ENCODE results near the gene CROCC2.

Gene CROCC2

DNA sequence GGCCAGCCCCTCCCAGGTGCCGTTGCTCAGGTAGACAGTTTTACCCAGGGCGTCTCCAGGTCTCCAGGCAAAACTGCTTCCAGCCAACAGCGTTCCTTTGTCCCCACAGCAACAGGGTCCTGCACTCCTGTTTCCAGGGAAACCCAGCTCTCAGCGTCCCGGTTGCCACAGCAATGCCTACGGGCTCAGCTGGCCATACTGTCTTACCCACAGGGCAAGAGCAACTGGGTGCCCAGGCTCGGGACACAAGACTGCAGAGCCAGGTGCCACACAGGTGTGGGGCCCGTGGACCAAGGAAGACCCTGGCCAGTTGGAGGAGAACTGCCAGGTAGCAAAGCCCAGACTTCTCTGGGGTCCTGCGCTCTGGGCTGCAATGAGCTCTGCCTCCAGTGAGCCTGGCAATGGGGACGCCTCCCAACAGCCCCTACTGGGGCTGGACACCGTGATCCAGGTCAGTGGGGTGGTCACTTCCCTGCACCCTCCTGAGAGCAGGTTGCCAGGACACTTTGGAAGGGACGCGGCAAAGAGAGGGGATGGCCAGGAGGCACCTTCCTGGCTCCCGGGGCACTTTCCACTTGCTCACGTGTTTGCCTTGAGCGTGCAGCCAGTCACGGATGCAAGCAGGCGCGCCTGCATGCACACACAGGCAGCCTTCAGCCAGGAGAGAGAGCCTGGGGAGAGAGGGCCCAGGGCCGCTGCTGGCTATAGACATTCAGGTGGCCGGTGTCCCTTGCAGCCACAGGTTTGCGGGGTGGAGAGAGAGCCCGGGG is at the start of gene CROCC2:
CROCC2 (plus strand) TSS at position 196 of the 770 bp plus-strand sequence; CDS start at position 374, 178 bp downstream.
- no peak for DNase-seq (ENCODE audit: low read depth)

DNA sequence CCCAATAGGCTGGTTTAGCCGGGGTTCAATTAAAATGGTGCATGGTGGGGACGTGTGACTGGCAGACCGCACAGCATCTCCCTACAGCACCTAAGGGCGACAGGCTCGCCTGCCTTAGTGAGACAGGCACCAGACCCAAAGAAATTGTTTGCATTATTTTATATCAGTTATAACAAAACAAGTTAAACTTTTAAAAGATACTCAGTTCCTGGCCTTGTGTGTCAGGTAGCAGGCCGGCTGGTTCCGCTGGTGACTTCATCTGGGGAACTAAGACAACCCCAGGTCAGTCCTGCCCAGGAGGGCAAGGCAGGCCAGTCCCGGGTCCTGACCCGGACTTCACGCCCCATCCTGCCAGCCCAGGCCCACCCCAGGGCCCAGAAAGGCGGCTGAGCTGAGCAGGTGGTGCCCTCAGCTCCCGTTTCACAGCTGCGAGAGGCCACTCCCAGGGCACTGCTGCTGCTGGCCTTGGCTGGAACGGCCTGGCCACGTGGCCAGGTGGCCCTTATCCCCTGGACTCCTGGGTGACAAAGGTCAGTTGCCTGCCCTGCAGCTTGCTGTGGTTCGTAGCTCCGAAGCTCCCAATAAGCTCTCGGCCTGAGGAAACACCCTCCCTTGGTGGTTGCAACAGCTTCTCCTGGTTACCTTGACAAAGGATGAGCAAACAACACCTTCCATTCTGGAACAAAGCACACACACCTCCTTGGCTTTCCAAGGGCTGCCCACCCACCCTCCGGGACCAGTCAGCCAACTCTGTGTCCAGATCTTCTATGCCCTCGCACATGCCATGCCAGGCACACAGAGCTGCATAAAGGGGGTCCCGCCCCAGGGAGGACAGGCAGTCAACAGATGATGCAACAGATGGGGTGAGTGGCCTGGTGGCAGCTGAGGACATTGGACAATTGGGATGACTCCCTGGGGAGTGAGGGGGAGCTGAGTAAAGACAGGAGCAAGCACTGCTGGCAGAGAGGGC is 48.8 kb upstream of the CROCC2 start:
- no peak for DNase-seq (ENCODE audit: low read depth)

DNA sequence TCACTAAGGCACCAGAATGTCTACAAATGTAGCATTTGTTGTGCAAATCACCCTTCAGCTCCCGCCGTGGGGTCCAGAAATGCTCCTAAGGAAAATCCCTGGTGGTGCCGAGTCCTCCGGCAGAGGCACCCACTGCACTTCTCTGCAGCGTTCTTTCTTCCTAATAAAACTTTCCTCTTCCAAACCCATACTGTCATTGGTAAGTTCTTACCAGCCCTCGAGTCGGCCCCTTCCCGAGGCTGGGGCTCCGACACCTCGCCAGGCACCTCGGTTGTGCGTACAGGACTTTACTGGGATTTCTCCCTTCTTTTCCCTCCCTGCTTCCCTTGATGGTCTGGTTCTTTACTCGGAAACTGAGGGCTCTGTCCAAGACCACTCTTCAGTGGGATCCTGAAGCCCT is 47.8 kb upstream of the CROCC2 start:
- DNase-seq (ENCODE audit: low read depth): no peak

DNA sequence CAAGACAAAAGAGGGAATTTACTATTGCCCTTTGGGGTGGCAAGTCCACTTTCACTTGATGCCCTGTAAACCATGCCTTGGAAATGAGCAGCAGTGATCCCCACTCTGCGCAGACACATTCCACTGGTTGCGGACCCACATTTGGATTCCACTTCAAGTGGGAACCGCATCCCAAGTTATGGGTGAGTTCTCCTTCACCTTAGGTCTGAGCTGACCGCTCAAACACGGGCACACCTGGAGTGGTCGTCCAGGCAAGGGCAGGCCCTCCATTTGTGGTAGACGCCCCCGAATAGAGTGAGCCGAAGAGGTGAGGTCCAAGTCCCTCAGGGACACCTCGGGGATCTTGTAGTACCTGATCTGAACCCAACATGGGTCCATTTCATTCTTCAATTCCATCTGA is 47.3 kb upstream of the CROCC2 start:
- DNase-seq (ENCODE audit: low read depth): no peak

DNA sequence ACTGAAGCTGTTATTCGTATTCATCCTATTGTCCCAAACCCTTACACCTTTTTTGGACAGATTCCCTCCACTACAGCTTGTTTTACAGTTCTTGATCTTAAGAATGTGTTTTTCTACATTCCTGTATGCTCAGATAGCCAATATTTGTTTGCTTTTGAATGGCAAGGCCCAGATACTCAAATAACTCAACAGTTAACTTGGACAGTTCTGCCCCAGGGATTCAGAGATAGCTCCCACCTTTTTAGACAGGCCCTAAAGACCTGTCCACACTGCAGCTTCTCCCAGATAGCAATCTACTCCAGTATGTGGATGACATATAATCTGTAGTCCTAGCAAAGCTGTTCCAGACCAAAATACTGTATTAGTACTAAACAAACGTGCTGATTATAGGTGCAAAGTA is 44.6 kb upstream of the CROCC2 start:
- DNase-seq (ENCODE audit: low read depth): no peak

DNA sequence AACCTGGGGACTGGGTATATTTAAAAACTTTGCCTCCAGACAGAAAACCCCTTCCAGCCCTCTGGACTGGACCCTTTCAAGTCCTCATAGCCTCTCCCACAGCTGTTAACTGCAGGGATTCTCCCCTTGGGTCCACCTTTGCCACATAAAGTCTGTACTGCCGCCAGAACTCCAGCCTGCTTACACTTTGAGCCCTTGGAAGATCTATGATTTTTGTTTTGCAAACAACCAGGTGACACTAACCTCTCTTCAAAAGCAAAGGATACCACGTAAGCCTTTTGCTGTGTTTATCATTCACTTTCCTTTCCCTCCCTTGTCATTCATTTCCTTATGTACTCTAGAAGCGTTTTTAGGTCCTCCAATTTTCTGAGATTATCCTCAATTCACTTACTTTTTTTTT is 41.7 kb upstream of the CROCC2 start:
- no peak for DNase-seq (ENCODE audit: low read depth)

DNA sequence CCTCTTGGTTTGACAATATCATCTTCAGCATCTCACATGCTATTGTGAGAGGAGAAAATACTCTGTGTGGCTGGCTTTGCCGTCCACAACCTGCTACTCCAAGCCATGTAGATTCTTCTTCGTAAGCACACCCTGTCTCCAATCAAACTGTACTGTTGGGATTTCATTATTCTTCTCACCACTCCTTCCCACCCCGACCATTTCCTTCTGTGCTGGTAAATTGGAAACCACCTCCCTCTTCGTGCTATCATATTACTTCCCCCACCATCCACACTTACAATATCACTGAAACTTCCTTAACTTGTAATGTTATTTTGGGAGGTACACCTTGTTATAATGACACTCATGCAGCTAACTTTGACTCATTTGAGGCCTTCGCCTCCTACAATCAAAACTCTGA is 40.7 kb upstream of the CROCC2 start:
- no peak for DNase-seq (ENCODE audit: low read depth)

DNA sequence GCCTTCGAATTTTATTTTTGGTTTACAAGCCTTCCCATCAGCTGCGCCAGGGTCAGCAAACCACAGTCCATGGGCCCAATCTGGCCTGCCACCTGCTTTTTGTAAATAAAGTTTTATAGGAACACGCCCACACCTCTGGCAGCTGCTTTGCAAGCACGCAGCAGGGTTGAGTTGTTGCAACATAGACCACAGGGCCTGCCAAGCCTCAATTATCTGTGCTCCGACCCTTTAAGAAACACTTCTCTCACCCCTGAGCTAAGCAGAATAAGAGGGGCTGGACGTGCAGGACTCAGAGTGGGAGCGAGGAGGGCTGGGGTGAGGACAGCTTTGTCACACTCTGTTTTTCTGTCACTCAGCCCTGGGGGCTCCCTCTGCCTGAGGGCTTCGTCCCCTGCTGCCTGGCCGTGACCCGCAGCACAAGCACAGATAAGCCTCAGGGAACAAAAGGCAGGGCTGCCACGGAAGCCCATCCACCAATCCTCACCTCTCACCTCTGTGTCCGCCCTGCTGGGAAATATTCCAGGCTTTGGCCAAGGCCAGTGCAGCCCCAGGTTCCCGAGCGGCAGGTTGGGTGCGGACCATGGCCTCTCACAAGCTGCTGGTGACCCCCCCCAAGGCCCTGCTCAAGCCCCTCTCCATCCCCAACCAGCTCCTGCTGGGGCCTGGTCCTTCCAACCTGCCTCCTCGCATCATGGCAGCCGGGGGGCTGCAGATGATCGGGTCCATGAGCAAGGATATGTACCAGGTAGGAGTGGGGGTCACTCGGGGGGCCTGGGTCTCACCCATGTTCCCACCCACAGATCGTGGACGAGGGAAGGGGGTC is 37.6 kb upstream of the CROCC2 start, which contains the start of gene AGXT:
AGXT (plus strand) TSS at position 539 of the 823 bp plus-strand sequence; CDS start at position 581, 42 bp downstream.
- DNase-seq (ENCODE audit: low read depth): no peak

DNA sequence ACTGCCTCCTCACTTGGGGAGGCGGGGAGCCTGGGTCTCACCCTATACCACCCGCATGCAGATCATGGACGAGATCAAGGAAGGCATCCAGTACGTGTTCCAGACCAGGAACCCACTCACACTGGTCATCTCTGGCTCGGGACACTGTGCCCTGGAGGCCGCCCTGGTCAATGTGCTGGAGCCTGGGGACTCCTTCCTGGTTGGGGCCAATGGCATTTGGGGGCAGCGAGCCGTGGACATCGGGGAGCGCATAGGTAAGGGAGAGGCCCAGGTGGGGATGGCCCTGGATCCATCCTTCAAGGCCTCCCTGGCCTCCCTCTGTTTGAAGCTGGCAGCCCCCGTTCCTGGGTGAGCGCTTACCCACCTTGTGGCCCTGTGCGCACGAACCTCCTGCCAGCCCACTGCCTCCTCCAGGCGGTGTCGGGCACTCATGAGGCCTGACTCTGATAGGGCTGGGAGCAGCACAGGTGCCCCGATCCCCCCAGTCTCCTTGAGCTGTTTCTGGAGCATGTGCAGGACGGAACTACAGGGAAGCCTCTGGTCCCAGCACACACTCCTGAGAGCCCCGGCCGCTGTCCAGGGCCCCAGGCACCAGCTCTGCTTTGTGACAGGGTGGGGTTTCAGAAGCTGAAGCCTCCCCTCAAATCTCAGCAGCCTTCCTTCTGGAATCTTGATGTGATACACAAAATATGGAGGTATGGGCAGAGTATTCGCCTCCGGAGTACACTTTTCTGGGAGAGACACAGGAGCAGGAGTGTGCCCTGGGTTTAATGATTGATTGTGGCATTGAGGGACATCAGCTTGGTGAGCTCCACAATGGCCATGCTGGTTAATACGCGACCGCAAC is 36.8 kb upstream of the CROCC2 start:
- no peak for DNase-seq (ENCODE audit: low read depth)

DNA sequence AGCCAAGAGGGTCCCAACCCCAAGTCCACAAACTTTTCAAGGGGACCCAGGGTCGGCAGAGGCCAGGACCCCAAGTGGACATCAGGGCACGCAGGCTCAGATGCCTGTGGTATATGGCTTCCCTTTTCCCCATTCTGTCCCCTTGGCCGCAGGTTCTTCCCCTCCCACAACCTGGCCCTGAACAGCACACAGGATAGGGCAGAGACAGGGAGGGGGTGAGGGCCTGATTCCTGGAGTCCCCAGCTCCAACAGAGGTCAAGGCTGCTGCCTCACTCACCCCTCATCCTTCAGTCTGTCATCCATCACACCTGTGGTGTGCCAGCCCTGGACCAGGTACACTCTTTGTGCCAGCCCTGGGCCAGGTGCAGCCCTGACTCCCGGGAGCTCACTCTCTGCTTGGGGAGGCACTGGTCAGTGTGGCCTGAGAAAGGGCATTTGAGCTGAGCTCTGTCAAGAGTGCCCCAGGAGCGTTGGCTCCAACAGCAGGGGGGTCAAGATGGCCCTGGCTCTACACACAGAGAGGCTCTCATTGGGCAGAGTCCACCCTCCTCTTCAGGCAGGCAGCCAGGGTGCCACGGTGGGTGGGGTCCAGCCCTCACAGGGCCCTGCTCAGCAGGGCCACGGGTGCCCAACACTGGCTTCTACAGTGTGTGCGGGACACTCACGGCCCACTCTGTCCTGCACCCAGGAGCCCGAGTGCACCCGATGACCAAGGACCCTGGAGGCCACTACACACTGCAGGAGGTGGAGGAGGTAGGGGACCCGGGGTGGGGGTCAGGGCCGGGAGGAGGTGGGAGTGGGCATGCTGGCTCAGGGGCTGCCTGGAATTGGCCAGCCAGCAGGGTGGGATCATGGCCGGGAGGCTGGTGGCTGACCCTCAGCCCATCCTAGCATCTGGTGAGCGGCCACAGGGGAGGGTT is 35.9 kb upstream of the CROCC2 start:
- DNase-seq (ENCODE audit: low read depth): no peak

DNA sequence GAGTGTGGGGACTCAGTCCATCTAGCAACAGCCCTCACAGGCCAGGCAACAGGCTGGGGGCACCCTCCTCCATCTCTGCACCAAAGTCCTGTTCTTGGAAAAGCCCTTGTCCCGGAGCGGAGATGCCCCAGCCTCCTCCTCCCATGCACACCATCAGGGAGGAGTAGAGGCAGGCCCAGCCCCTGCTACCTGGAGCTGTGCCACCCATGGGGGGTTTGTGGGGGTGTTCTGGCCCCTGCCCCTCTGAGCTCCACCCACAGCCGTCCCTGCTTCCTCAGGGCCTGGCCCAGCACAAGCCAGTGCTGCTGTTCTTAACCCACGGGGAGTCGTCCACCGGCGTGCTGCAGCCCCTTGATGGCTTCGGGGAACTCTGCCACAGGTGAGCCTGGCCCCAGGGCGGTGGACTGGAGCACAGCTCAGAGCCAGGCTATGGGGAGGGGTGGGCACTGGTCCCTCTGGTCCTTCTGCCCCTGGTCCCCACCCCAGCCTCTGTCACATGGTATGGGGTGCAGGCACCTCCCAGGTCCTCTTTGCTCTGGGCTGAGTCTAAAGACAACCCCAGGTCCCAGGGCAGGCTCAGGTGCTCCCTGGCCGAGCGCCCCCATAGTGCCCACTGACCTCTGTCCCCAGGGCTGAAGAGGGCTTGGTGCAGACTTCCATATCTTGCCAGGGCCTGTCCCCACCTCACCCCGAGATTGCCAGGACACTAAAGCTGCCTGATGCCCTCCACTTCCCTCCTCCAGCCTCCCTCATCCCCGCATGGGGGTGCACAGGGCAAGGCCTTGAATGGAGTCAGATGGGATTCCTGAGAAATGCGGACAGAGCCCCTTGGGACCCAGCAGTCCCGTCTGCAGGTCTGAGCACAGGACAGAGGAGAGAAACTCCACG is 34.8 kb upstream of the CROCC2 start:
- no peak for DNase-seq (ENCODE audit: low read depth)

DNA sequence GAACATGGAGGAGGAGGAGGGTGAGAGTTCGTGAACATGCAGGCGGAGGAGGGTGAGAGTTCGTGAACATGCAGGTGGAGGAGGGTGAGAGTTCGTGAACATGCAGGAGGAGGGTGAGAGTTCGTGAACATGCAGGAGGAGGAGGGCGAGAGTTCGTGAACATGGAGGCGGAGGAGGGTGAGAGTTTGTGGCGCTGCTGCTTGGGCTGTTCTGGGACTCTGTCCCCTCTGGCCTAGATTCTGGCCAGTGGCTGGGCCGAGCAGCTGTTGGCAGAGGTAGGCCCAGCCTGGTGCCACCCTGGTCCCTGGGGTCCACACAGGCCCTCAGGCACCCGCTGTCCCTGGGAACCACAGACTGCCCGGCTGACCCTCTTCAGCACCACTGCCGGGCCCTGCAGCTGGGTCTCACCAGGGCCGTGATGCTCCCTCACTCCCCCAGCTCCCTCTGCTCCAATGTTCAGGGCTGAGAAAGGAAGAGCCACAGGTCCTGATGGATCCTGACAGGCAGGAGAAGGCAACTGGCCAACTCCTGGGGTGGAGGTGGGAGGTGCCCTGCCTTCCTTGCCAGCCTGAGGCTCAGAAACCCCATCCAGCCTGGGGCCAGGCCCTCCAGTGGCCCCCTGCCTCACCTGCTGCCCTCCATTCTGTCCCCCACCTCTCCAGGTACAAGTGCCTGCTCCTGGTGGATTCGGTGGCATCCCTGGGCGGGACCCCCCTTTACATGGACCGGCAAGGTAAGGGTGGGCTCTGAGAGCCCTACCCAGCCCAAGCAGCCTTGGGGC is 33.6 kb upstream of the CROCC2 start:
- DNase-seq (ENCODE audit: low read depth): no peak

DNA sequence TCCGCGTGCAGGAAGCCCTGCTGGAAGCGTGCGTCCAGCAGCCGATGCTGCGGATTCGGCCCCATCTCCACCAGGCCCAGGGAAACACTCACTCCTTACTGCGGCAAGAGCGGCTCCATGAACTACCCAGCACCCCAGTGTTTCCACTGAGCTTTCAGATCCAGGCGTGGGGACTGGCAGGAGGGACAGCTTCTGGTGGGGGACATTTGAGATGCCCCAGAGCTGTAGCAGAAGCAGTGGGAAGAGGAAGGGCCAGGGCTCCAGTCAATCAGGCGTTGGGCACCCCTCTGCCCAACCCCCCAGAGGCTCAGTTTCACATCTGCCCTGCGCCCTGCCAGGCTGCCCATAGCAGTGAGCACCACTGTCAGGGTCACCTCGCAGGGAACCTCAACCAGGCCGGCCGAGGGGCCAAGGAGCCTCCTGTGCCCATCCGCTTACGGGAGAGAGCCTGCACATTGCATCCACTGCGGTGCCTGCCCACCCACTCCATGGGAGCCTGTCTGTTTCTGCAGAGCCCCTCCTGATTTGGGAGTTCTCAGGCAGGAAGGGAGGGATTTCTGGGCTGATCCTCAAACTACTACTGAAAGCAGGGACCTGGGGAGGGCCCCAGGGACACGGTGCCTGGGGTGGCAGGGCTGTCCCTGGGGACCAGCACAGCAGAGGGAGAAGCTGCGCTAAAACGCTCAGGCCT is 32.9 kb upstream of the CROCC2 start:
- no peak for DNase-seq (ENCODE audit: low read depth)

DNA sequence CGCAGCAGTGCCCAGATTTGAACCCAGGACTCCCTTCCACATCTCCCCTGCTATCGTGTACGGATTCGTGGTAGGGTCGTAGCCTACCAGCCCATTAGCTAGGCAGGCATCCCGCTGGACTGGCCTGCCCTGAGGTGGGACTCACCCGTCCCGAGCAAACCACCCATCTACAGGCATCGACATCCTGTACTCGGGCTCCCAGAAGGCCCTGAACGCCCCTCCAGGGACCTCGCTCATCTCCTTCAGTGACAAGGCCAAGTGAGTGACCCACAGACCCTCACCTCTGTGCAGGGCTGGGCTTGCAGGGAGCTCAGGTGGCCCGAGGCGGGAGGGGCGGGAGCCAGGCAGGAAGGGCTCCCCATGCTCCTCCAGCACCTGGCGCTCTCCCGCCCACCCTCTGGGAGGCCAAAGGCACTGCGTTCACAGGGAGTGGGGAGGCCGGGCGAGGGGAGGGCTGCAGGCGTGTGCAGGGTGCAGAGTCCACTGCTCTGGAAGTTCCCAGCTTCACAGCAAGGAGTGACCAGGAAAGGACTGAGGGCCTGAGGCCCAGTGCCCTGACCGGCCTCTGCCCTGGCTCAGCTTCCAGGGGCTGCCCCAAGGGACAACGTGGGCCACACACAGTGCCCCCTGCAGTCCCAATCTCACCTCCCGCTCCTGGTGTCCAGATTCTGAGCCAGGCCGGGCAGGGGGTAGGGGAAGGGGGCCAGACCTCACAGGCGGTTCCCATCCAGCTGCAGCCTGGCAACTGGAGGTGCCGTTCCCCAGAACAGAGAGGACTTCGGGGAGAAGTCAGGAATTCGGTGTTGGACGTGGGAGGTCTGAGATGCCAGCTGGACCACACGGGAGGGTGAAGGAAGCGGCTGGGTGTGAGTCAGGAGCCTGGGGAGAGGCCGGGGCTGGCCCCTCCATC is 32.1 kb upstream of the CROCC2 start:
- no peak for DNase-seq (ENCODE audit: low read depth)

DNA sequence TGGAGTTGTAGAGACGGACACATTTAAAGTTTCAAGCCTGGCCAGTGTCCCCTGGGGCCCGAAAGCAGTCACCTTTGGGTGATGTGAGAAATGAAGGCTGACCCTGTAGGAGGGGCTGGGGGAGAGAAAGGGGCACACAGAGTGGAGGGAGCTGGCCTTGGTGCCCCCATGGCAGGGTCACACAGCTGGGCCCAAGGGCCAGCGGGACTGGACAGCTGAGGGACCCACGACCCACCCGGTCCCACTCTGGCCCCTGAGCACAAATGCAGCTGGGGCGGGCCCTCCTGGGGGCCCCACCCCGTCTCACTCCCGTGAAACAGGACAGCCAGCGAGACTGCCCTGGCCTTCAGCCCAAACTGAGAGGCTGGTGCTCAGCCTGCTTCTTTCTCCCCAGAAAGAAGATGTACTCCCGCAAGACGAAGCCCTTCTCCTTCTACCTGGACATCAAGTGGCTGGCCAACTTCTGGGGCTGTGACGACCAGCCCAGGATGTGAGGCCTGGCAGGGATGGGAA is 31.4 kb upstream of the CROCC2 start:
- no peak for DNase-seq (ENCODE audit: low read depth)

Data from stimulated activated CD8-positive, alpha-beta memory T cell treated with anti-CD3 and anti-CD28 coated beads, Interleukin-15, amount 100 ng/mL, for 1 hour (primary cell).